ENCODE measurements around the gene ZYG11A.

ZYG11A gene

DNA sequence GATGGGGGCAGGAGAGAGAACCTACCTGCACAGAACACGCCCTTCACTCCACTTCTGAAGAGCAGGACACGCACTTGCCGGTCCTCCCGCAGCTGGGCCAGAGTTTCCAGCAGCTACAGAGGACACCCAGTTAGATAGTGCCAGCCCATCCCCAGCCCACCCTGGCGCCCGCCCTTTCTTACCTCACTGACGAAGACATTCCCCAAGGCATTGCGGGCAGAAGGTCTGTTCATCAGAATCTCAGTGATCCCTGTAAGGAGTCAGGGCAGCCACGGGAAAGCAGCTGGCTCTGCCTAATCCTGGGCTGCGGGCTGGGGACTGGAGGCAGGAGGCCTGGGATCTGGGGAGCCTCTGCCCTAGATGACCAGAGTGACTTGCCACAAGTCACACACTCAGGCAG lies 69.0 kb downstream of the ZYG11A start:
- DNase-seq (ENCODE audit: low spot score) = no peak
- TF ChIP-seq, protein P1, sequence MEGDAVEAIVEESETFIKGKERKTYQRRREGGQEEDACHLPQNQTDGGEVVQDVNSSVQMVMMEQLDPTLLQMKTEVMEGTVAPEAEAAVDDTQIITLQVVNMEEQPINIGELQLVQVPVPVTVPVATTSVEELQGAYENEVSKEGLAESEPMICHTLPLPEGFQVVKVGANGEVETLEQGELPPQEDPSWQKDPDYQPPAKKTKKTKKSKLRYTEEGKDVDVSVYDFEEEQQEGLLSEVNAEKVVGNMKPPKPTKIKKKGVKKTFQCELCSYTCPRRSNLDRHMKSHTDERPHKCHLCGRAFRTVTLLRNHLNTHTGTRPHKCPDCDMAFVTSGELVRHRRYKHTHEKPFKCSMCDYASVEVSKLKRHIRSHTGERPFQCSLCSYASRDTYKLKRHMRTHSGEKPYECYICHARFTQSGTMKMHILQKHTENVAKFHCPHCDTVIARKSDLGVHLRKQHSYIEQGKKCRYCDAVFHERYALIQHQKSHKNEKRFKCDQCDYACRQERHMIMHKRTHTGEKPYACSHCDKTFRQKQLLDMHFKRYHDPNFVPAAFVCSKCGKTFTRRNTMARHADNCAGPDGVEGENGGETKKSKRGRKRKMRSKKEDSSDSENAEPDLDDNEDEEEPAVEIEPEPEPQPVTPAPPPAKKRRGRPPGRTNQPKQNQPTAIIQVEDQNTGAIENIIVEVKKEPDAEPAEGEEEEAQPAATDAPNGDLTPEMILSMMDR (IDR thresholded peaks at IDR 0.05; ENCODE audit: borderline replicate concordance, control extremely low read depth, extremely low read depth, insufficient read depth, missing control alignments) = no peak
- in situ Hi-C loops (cut with MboI; ENCODE audit: low sequenced_read_pairs, unreplicated experiment) = loop anchor here (25.0 kb wide), 1 partner anchor 276 kb away; the partner anchor contains the start of gene CPT2

DNA sequence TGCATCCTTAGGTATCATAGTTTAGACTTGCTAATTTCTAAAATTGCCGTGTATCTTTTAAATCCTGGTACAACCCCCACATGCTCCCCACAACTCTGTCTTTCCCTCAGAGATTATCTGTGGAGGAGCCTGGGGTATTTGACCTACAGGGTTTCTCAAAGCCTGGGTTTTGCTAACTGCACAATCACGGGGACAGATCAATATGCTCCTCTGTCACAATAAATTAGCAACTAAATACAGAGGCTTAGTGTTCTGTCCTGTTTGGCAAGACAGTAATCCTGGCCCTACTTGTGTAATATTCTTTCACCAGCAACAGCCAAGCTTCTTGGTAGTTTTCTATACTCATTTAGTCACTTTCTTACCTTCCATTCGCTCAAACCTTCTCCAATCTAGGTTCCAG lies 70.5 kb downstream of the ZYG11A start:
- TF ChIP-seq, protein P1 (IDR thresholded peaks at IDR 0.05; ENCODE audit: borderline replicate concordance, control extremely low read depth, extremely low read depth, insufficient read depth, missing control alignments) = no peak
- no peak for DNase-seq (ENCODE audit: low spot score)
- in situ Hi-C loops (cut with MboI; ENCODE audit: low sequenced_read_pairs, unreplicated experiment) = loop anchor here (25.0 kb wide), 1 partner anchor 274 kb away; the partner anchor contains the start of gene CPT2

GRCh38 chr1:52913537-52913936 lies 71.0 kb downstream of the ZYG11A start:
- no peak for DNase-seq (ENCODE audit: low spot score)
- in situ Hi-C loops (cut with MboI; ENCODE audit: low sequenced_read_pairs, unreplicated experiment) = loop anchor here (25.0 kb wide), 1 partner anchor 274 kb away; the partner anchor contains the start of gene CPT2
- TF ChIP-seq, protein P1 (IDR thresholded peaks at IDR 0.05; ENCODE audit: borderline replicate concordance, control extremely low read depth, extremely low read depth, insufficient read depth, missing control alignments) = no peak

DNA sequence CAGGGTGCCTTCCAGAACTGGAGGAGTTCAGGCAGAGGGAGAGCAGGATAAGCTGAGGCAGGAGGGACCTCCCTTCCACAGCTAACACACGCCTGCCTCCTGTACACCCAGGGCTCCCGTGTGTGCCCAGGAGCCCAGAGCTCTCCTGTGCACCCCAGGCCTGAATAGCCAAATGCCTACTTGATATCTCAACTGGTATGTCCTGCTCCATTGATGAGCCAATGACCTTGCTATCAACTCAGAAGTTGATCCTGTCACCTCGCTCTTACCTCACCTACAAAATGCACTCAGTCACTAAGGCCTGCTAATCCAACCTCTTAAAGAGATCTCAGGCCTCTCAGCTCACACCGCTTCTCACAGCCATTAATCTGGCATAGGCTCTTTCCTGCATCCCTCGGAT lies 71.9 kb downstream of the ZYG11A start:
- DNase-seq (ENCODE audit: low spot score) = no peak
- in situ Hi-C loops (cut with MboI; ENCODE audit: low sequenced_read_pairs, unreplicated experiment) = loop anchor here (25.0 kb wide), 1 partner anchor 273 kb away; the partner anchor contains the start of gene CPT2
- TF ChIP-seq, protein P1 (IDR thresholded peaks at IDR 0.05; ENCODE audit: borderline replicate concordance, control extremely low read depth, extremely low read depth, insufficient read depth, missing control alignments) = no peak

- in situ Hi-C loops (cut with MboI; ENCODE audit: low sequenced_read_pairs, unreplicated experiment) = loop anchor here (25.0 kb wide), 1 partner anchor 272 kb away; the partner anchor contains the start of gene CPT2
- DNase-seq (ENCODE audit: low spot score) = no peak
- TF ChIP-seq, protein P1 (IDR thresholded peaks at IDR 0.05; ENCODE audit: borderline replicate concordance, control extremely low read depth, extremely low read depth, insufficient read depth, missing control alignments) = no peak
These were observed 72.8 kb downstream of the ZYG11A start for GRCh38 chr1:52915211-52915854.

- in situ Hi-C loops (cut with MboI; ENCODE audit: low sequenced_read_pairs, unreplicated experiment) = loop anchor here (25.0 kb wide), 1 partner anchor 271 kb away; the partner anchor contains the start of gene CPT2
- no peak for DNase-seq (ENCODE audit: low spot score)
- TF ChIP-seq, protein P1 (IDR thresholded peaks at IDR 0.05; ENCODE audit: borderline replicate concordance, control extremely low read depth, extremely low read depth, insufficient read depth, missing control alignments) = no peak
These were observed 73.3 kb downstream of the ZYG11A start for GRCh38 chr1:52915855-52916220.
